GM12865 (cell line): Measurements from ENCODE around the gene MED12L.

Experiments
- DNase-seq: peaks from one replicate; pipeline ENCODE4 v3.0.0; 2010; ENCODE audit warnings: low read depth
- H3K4me3 ChIP-seq: 2 replicates; pipeline ENCODE4 v1.5.1; 2011; ENCODE audit warnings: mild to moderate bottlenecking, low read depth, low read length, control low read depth
- TF ChIP-seq, protein P1 (sequence below): IDR thresholded peaks from 2 replicates; pipeline ENCODE4 v1.5.1; 2011; ENCODE audit warnings: low read length, control low read depth, low read depth, inconsistent platforms; ENCODE audit not compliant: insufficient read depth; ENCODE audit errors: missing control alignments

The MED12L gene

DNA sequence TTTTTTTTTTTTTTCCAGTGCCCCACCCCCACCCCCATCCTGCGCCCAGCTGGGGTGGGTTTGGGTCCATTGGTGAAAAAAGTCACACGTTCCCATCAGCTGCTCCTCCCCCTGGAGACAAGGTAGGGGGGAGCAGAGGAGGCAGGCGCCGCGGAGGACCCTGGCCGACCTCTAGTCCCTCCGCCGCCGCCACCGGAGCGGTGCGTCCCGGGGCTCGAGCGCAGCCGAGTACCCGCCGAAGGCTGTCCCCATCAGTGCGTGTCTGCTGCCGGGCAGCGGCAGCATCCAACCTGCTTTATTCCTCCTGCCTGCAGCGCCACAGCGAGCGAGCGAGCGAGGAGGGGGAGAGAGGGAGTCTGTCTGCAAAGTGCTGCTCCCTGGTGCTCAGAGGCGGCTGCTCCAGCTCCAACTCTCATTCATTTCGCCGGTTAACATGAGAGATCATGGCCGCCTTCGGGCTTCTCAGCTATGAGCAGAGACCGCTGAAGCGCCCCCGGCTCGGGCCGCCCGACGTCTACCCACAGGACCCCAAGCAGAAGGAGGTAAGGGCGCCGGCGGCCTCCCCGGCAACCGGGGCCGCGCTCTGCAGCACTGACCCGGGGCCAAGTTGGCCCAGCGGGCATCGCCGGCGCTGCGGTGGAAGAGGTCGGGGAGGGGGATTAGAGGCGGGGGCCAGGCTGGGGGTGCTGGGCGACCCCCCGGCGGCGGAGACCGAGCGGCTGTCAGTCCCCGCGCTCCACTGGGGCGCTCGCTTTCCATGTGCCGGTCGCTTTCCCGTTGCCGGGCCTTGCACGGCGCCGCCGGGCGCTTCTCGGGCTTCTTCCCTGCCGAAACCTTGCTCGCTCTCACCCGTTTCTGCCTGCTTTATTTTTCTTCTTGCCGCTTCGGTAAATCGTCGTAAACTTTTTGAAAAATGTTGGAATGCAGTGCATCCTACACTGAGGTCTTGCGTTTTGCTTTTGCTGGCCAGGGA is 1.3 kb downstream of the MED12L start:
- TF ChIP-seq, protein P1, sequence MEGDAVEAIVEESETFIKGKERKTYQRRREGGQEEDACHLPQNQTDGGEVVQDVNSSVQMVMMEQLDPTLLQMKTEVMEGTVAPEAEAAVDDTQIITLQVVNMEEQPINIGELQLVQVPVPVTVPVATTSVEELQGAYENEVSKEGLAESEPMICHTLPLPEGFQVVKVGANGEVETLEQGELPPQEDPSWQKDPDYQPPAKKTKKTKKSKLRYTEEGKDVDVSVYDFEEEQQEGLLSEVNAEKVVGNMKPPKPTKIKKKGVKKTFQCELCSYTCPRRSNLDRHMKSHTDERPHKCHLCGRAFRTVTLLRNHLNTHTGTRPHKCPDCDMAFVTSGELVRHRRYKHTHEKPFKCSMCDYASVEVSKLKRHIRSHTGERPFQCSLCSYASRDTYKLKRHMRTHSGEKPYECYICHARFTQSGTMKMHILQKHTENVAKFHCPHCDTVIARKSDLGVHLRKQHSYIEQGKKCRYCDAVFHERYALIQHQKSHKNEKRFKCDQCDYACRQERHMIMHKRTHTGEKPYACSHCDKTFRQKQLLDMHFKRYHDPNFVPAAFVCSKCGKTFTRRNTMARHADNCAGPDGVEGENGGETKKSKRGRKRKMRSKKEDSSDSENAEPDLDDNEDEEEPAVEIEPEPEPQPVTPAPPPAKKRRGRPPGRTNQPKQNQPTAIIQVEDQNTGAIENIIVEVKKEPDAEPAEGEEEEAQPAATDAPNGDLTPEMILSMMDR = peak; percentile 34
- peak; percentile 85 for DNase-seq
- peak overlapping the region; percentile 74 for H3K4me3 ChIP-seq

DNA sequence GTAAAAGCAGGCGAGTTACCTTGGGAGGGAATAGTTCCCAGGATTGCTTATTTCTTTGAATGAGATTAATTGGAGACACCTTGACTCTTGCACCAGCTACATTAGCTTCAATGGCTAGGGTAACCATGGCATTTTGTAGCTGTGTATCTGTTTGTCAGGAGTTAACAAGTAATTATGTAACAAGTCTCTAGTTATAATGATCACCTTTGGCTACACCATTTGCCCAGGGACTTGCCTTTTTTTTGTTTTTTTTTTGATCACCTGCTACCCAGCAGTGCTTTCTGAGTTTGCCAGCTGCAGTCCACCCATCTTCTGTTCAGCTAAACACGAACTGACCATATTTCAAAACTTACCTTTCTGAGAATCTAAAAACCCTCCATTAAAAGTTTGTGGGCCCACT is 2.2 kb downstream of the MED12L start:
- TF ChIP-seq, protein P1 = no peak
- no peak overlapping the region for H3K4me3 ChIP-seq
- DNase-seq = no peak

DNA sequence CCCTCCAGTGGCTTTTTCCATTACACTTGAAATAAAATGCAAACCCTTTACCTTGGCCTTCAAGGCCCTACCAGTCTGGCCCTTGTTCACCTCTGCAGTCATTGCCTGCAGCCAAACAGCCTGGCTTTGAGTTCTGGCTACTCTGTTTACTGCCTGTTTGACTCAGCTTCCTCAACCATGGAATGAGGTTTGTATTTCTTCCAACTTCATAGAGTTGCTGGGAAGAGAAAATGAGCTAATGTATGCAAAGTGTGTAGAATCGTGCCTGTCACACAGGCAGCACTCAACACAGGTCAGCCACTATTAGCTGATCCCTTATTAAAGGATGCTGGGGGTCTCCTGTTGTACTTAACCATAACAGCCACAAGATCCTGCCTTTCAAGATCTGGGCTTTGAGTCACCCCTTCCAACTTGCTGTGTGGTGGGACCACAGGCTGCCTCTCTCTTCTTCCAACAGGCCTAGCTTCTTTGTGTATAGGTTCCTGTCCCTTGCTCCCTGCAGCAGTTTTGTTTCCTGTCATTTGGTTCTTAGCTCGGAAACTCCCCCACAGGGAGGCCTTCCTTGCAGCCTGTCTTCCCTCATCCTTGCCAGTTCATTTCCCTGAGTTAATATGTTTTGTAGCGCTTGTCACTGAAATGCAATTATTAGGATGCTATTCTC is 6.4 kb downstream of the MED12L start:
- H3K4me3 ChIP-seq = no peak overlapping the region
- TF ChIP-seq, protein P1 = no peak
- DNase-seq = peak; percentile 20

DNA sequence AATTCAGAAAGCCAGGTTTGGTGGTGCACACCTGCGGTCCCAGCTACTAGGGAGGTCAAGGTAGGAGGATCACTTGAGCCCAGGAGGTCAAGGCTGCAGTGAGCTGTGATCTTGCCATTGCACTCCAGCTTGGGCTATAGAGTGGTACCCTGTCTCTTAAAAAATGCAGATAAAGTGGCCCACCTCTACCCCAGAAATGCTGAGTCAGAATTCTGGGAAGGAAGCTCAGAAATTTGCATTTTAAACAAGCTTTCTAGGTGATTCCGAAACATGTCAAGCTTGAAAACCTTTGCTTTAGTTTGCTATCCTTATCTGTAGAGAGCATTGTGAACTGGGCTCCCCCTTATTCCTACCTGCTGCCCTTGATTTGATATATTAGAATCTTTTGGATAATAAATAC is 7.7 kb downstream of the MED12L start:
- no peak overlapping the region for H3K4me3 ChIP-seq
- DNase-seq = no peak
- TF ChIP-seq, protein P1 = no peak

DNA sequence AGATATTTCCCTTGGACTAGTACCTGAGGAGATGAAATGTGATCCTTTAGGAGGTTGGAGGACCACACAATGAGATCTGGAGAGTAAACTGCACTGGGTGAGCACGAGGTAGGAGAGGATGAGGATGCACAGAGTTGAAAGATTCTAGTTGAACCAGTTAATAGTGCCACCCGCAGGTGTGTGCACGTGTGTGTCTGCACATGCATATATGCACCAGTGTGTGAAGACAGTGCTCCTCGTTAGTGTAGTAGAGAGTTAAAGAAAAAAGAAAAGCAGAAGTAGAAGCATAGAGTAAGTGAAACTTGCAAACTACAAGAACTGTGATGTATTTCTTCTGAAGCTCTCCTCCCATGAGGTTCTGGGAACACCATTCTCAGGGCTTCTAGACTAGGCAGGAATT is 8.4 kb downstream of the MED12L start:
- no peak for DNase-seq
- H3K4me3 ChIP-seq = no peak overlapping the region
- TF ChIP-seq, protein P1 = no peak

DNA sequence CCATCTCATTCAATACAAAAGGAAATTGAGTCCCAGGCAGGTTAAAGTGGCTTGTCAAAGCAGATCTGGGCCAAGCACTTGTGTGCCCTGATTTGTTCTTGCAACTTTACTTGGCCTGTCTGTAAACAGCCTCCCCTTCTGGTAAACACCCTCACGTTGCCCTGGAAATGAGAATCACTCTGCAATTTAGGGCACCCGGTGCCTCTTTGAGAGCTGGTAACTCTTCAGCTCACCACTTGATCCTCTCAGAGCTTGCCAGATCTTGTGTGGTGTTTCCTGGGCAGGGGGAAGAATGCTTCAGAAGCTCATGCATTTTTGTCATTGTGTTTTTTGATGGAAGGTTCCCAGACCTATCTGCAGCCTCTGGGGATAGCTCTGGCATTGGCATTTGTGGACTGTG is 11.3 kb downstream of the MED12L start:
- no peak for DNase-seq
- TF ChIP-seq, protein P1 = no peak

More for the DNA sequence above, 11.3 kb downstream of the MED12L start:
- no peak overlapping the region for H3K4me3 ChIP-seq
